Neural progenitor cell (in vitro differentiated cells): ENCODE measurements around the gene UNC13B.

Experiments used
- EZH2 ChIP-seq: fragments of 200-600 bp; sonication (generic); IDR thresholded peaks from 2 replicates; pipeline ENCODE4 v1.6.1; 2017; ENCODE audit warnings: antibody characterized with exemption, mild to moderate bottlenecking, moderate library complexity
- EZH2phosphoT487 ChIP-seq: fragments of 200-600 bp; sonication (generic); IDR thresholded peaks from 2 replicates; pipeline ENCODE4 v1.6.1; 2017; ENCODE audit warnings: antibody characterized with exemption
- TF ChIP-seq, protein P1 (sequence below): fragments of 200-600 bp; sonication (generic); IDR thresholded peaks from 2 replicates; pipeline ENCODE4 v1.5.1; 2017; ENCODE audit warnings: antibody characterized with exemption, mild to moderate bottlenecking

DNA sequence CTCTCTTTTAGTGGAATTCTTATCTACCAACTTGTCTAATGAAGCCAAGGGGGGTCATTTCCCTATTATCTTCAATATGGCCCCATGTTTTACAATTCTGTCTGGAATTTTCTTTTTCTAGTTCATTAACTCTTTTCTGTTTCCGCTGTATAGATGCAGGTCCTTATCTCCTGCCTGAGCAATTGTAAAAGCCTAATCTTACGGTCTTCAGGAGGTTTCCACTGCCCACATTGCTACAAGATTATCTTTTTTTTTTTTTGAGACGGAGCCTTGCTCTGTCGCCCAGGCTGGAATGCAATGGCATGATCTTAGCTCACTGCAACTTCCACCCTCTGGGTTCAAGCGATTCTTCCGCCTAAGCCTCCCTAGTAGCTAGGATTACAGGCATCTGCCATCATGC, 132.3 kb downstream of the UNC13B start:
- TF ChIP-seq, protein P1, sequence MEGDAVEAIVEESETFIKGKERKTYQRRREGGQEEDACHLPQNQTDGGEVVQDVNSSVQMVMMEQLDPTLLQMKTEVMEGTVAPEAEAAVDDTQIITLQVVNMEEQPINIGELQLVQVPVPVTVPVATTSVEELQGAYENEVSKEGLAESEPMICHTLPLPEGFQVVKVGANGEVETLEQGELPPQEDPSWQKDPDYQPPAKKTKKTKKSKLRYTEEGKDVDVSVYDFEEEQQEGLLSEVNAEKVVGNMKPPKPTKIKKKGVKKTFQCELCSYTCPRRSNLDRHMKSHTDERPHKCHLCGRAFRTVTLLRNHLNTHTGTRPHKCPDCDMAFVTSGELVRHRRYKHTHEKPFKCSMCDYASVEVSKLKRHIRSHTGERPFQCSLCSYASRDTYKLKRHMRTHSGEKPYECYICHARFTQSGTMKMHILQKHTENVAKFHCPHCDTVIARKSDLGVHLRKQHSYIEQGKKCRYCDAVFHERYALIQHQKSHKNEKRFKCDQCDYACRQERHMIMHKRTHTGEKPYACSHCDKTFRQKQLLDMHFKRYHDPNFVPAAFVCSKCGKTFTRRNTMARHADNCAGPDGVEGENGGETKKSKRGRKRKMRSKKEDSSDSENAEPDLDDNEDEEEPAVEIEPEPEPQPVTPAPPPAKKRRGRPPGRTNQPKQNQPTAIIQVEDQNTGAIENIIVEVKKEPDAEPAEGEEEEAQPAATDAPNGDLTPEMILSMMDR = no peak
- TF ChIP-seq EZH2 (no peak), EZH2phosphoT487 (no peak)
